ENCODE measurements around the gene TLR1.
A peak's percentile ranks its signal among the peaks of the same experiment; 100 is the strongest.
"Not testable (repeated sequence)": the region's sequence is repeated elsewhere in the genome, so short reads cannot be mapped to it uniquely, and the experiment has no call there.

TLR1 gene

GRCh38 chr4:38805530-38806145 is 1.0 kb upstream of the TLR1 start:
- no peak for DNase-seq

GRCh38 chr4:38803833-38804653 is 548 bp downstream of the TLR1 start:
- no peak for DNase-seq

- no peak for DNase-seq
These were observed 1.8 kb downstream of the TLR1 start for GRCh38 chr4:38802561-38803355.

- DNase-seq: no peak
These were observed 3.6 kb downstream of the TLR1 start for GRCh38 chr4:38800961-38801450.

GRCh38 chr4:38800366-38800765 is 4.2 kb downstream of the TLR1 start:
- DNase-seq: no peak

- no peak for DNase-seq
These were observed 9.5 kb downstream of the TLR1 start for GRCh38 chr4:38795087-38795486.

- no peak for DNase-seq
These were observed 10.5 kb downstream of the TLR1 start for GRCh38 chr4:38794051-38794450.

- no peak for DNase-seq
These were observed 13.6 kb downstream of the TLR1 start for GRCh38 chr4:38791010-38791409.

GRCh38 chr4:38788317-38788716 is 16.3 kb downstream of the TLR1 start:
- DNase-seq: peak; percentile 63

GRCh38 chr4:38787693-38788092 is 16.9 kb downstream of the TLR1 start:
- DNase-seq: no peak

- no peak for DNase-seq
These were observed 18.6 kb downstream of the TLR1 start for GRCh38 chr4:38785901-38786402.

- no peak for DNase-seq
These were observed 19.4 kb downstream of the TLR1 start for GRCh38 chr4:38785041-38785790.

- DNase-seq: no peak
These were observed 20.4 kb downstream of the TLR1 start for GRCh38 chr4:38784141-38784540.

GRCh38 chr4:38783109-38783460 is 21.5 kb downstream of the TLR1 start:
- DNase-seq: no peak

GRCh38 chr4:38782452-38783108 is 22.0 kb downstream of the TLR1 start, which contains the start of gene TLR10:
TLR10 (minus strand) TSS chr4:38782990; CDS start chr4:38775590, 7,400 bp downstream.
- DNase-seq: peak; percentile 34

- DNase-seq: no peak
These were observed 22.7 kb downstream of the TLR1 start for GRCh38 chr4:38781854-38782261.

GRCh38 chr4:38780833-38781484 is 23.6 kb downstream of the TLR1 start:
- DNase-seq: no peak

GRCh38 chr4:38779790-38780189 is 24.8 kb downstream of the TLR1 start:
- DNase-seq: no peak

- DNase-seq: not testable (repeated sequence)
These were observed 26.7 kb downstream of the TLR1 start for GRCh38 chr4:38777925-38778324.

GRCh38 chr4:38775326-38775725 is 29.3 kb downstream of the TLR1 start:
- no peak for DNase-seq

All from fibroblast of skin of abdomen (primary cell).